NOMO-1 (cell line): ENCODE data around the gene SORD.
"Not testable (repeated sequence)": the region's sequence is repeated elsewhere in the genome, so short reads cannot be mapped to it uniquely, and the experiment has no call there.

Source experiments
- DNase-seq, 2 experiments: peaks; one replicate each; lab custom pipeline; 2025; ENCODE audit not compliant: unreplicated experiment in 2 of 2; lab: John Stamatoyannopoulos, UW

Gene SORD

DNA sequence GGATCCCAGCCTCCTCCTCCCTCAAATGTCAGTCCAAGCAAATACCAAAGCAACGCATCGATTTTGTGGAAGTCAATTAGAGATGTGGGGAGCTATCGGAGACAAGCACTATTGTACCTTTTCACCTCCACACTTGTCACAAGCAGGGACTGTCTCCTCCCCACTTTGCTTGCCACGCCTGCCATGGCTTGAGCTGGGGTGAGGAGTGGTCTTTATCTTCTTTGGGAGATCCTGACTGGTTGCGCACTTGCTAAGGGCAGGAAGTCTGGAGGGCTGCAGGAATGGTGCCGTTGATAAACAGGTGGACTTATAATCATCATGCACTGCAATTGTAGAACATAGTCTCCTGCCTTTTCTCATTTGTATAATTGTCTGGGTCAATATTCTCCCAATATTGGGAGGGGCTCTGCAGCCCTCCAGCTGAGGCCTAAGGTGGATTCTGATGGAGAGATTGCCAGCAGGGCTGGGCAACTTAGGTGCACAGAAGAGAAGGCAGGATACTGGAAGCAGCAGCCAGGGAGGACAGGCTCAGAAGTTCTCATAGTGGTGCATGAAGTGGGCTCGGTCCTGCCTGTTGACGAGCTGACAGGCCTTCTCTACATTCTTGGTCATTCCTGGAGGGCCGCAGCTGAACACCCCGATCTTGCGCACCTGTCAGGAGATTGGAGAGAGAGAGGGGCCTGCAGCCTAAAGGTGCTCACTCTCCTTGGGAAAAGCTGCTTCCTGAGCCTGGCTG, 70.8 kb downstream of the SORD start:
- DNase-seq: no peak

DNA sequence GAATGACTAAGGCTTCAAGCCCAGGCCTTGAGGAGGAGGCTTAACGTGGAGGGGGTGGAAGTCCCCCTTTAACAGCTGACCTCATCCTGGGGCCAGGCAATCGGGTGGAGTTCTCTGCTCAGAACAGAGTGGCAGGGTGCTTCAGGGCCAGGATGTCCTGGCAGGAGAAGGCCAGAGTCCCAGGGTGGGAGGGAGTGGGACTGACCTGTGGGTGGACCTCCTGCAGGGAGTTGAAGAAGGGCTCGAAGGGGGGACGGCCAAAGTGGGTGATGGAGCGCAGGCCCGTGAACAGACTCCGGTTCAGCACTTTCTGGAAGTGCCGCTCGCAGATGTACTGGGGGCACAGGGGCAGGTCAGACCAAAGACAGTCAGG, 71.3 kb downstream of the SORD start:
- no peak for DNase-seq

DNA sequence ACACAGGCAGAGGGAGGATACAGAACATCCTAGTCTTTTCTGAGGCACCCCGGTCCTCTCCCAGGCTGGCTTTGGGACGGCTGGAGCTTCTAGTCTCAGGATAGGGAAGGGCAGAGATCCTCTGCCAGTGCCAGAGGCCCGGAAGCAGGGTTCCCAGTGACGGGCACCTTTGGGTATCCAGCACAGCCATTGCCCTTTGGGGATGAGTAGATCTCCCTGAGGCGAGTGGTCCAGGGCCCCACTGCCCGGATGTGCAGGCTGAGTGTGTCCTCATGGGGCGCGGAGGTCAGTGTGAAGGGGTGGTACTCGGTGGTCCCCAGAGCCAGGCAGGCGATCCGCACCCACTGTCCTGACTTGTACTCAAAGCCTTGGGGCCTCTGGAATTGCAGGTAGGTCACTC, 72.7 kb downstream of the SORD start:
- DNase-seq: no peak

DNA sequence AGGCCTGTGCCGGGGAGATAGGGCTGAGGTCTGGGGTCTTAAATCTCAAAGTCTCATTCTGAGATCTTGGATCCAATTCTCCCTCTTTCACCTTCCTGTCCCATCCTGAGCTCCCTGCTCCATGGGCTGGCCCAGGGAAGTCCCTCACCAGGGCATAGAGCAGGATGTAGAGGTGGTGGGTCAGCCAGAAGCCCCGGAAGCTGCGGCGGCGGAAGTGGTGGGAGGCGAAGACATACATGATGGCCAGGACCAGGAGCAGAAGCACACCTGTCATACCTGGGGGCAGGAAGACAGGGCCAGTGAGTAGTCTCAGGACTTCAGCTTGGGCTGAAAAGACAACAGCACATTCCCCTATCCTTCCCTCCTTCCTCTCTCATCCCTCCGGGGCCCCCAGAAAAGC, 74.5 kb downstream of the SORD start:
- no peak for DNase-seq

DNA sequence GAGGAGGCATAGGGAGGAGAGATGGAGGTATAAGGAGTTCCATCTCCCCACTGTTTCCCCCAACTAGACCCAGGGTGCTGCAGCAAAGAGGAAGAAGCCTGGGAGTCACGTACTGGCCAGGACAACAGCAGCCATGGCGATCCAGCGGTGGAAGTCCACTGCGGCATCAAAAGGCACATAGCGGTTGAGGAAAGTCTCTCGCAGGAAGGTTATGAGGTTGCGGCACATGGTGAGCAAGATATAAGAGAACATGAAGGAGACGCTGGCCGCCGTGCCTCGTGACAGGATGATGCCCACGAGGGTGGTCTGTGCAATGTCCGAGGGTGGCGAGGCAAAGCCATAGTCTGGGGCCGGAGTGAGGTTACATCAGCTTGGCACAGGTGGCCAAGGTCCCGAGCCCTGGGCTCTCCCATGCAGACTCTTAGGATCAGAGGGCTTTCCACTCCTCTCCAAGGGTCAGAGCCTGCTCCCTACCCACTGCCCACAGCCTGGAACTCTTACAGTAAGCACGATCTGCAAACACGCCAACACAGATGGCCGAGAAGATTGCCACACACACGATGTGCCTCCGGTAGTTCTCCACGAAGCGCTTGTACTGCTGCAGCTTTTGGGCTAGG, 76.7 kb downstream of the SORD start:
- no peak for DNase-seq

DNA sequence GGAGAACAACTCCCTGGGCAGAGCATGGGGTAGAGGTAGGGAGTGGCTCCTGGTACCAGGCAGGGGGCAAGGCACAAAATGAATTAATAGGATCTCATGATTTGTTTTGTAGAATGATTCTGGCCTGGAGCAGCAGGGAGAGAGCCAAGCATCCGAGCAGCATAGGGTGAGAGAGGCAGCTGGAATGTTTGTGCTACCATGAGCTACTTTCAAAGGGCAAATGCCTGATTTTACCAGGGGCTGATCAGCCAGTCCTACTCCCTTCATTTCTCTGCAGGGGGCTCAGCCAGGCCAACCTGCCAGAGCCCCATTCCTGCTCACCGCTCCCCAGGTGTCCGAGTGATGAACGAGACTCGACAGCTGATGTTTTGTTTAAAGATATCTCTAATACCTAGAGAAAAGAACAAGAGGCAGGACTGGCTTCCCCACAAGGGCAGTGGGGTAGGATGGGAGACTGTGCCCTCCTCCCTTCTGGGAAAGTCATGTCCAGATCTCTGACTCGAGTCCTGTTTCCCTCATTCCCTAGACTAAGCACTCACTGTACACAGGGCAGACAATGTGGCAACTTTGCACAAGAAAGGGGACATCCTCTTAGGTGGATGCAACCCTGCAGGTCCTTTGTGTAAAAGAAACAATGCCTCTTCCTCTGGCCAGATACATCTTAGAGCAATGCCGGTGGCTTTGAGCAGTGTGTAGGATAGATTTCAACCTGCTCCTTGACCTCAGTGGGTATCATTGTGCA, 78.1 kb downstream of the SORD start:
- DNase-seq: no peak

DNA sequence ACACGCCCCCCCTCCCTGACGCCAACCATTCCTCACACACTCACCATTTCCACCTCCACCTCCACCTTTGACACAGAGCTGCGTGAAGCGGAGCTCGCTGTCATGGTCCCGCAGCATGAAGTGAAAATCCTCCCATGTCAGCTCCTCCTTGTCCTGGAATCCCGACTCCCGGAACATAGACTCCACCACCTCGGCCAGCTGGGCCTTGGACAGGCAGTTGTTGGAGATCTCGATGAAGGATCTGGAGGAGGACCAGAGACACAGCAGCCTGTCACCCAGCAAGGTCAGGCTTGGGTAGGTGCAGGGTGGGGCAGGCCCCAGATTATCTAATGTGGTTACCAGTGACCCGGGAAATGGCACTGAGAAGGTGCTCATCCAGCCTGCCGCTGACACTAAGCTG, 78.8 kb downstream of the SORD start:
- DNase-seq: no peak

DNA sequence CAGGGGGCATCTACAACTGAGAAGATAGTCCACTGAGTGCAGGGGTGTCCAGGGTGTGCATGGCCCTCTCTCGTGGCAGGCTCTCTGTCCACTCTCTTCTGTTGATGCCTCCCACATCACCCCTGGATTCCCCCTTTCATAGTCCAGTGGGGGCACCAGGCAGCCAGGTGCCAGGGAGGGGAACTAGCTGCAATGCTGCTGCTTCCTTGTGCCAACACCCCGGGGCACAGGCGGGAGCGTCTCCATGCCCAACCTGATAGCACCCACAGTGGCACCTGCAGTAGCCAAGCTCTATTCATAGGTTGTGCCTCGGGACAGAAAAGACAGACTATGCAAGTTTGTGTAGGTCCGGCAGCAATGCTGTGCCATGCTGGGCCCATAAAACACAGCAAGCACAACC, 79.2 kb downstream of the SORD start:
- DNase-seq: no peak

DNA sequence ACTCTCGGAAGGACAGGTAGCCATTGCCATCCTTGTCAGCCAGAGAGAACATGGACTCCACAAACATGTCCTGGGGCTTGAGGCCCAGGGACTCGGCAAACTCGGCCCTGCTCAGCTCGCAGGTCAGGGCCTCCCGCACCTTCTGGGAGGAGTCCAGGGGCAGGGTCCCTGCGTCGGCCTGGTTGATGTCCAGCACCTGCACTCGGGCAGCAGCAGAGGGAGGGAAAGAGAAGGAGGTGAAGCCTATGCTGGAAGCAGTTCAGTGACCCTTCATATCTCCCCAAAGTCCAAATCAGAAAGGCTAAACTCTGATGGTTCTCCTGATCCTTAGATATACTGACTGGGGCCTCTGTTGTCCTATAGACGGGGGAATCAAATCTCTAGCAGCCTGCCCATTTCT, 81.2 kb downstream of the SORD start:
- DNase-seq: not testable (repeated sequence)

DNA sequence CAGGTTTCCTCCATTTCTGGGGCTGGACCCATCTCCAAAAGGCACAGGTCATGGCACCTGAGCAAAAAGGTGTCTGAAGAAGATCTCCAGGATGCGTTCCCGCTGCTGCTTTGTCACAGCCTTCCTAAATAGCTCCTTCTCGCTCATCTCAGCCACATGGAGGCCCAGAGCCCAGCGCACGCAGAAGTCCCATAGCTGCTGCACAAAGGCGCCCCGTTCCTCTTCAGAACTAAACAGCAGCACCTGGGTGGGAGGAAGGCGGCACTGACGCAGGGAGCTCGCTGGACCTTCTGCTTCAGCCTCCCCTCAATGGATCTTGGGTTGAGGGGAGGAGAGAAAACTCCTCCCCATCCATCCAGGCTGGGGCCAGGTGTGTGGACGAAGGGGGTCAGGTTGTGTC, 82.6 kb downstream of the SORD start:
- no peak for DNase-seq

DNA sequence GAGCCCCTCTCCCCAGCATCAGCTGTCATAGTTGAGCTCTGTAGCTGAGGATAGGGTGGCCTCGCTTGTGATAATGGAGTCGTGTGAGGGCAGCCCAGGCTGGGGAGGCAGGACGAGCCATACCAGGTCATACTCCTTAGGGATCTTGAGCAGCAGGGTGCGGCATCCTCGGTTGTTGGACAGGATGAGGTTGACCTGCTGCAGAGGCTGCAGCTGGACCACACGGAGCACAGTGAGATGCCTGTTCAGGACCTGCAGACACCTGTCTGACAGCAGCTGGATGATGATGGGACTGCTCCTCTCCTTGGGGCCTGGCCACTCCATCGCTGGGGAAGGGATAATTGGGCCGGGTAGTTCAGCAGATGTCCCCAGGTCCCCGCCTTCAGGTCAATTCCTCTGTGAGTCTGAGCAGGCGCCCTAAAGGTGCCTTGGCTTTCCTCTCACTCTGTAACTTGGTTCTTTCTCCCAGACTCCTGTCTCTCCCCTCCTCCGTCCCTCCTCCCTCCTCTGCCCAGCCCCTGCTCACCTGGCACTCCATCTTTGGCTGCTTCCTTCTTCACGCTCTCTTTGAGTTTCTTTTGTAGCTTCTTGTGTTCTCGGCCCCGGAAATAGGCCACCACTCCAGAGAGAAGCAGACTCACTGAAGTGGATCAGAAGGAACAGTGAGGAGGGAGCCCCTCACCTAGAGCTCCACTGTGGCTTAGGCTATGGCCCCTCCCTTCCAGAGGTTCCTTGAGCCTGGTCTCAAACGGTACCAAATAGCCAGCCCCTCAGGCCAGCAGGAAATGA, 83.2 kb downstream of the SORD start:
- no peak for DNase-seq

DNA sequence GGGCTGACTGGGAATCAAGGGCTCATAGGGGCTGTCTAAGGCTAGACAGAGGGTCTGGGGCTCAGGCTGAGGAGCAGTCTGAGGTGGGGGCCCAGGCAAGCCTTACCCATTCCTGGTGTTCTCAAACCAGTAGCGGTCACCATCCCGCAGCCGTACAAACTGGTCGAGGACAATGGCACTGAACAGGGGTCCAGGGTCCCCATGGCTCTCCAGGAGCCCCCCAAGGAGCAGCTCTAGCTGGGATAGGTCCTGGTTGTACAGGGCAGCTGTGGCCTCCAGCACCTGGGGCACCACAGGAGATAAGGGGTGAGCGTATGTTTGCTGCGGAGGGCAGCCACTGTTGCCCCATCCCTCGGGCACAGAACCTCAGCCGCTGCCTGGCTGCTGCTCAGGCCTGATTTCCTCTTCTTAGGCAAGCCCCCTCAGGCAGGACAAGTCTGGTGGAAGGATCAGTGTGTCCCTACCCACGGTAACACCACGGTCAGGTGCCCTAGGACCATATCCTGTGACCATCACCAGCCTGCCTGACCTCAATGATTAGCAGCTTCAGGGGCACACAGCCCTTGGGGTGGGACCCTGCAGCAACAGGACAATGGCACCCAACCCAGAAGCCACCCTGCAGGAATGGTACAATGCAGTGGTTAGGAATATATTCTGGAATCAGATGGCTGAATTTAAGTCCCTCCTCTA, 85.1 kb downstream of the SORD start:
- DNase-seq: no peak

DNA sequence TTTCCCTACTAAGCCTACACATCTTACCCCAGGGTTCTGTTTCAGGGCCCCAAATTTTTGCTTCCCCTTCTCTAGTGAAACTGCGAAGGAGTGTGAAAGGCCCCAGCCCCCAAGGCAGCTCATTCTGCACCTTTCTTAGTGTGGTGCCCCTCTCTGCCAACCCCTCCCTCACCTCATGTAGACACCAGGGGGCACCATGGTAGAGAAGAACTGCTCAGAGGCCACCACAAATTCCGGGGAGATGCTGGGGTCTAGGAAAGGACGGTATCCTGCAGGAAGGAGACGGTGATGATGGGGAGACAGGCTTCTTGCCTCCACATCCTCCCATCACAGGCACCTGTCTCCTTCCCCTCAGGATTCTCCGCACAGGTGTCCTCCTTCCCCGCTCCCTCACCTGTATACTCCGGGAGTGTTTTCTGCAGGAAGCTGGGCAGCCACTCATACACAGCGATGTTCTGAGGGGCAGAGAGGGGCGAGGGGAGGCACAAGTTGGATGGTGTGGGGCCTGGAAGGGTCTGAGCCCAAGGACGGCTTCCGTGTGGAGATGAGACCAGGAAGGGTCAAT, 87.3 kb downstream of the SORD start:
- no peak for DNase-seq

DNA sequence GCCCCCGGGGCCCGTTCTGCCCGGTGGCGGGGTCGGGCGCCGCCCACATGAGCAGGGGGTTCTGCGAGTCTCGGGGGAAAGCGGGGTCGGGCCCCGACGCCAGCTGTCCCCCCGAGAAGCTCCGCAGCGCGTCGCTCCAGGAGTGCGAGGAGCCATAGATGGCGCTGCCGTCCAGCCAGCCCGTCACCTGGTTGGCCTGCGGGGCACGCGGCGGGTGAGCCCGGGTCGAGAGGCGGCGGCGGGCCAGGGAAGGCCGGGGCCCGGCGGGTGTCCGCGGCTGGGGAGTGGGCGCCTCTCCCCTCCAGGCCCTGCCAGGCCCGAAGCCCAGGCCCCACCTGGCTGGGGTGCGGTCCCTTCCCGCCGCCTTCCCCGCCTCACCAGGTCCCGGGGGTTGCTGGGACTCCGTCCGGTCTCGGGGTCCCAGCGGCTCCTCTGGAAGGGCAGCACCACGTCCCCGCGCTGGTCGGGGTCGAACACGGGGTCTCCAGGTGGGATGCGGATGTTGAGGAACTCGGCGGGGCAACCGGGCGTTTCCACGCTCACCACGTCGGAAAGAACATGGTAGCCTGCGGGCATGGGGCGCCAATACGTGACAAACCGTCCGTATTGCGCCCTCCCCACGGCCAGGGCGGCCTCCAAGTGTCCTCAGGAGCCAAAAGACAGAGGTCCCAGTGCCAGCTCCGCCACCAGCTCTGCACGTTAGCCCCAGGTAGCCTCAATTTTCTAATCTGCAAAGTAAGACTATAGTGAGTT, 88.6 kb downstream of the SORD start:
- no peak for DNase-seq

DNA sequence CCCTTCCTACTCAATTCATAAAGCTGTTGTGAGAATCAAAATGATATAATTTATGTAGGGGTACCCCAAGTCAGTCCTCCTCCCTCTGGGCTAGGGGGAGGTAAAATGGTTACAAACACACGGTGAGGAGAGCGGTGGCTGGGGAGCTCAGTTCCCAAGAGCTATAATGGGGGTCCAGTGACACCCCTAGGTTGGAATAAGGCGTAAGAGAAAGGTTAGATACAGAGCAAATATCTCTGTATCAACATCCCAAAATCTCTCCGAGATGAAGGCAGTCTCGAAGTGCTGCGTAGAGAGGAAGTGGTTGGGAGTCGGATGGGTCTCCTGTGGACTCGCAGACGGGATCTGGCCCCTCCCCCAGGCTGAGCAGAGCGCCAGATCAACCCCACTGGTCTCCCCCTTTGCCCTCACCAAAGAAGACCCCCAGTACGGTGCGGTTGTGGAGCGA, 89.2 kb downstream of the SORD start:
- DNase-seq: no peak

DNA sequence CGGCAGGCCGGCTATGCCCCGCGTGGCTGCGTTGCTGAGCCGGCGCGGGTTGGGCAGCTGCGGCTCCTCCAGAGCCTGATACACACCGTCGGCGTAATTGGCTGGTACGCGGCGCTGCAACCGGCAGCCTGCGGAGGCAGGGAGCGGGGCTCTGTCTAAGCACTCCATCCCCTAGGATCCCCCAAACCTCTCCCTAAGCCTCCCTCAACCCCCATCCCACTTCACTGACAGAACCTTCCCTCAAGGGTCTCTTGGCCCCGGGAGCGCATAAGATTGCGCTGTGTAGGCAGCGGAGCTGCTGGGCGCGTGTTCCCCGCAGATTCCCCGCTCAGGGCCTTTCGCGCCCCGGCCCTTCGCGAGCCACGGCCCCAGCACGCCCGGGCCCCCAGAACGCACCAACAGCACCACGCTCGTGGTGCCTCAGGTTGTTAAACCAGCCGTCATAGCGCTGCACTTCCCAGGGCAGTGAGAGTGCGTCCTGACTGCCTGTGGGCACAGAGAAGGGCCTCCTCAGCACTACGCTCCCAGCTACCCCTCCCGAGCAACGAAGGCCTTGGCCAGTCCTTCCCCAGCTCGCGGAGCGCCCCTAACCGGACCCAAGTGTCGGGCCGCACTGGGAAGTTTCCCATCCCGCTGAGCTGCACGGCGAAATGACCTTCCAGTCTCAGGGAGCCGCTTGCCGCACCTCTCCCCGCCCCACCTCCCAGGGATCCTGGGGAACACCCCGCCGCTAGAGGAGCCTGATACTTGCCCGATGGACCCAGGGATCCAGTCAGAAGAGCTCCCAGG, 89.8 kb downstream of the SORD start:
- DNase-seq: no peak

DNA sequence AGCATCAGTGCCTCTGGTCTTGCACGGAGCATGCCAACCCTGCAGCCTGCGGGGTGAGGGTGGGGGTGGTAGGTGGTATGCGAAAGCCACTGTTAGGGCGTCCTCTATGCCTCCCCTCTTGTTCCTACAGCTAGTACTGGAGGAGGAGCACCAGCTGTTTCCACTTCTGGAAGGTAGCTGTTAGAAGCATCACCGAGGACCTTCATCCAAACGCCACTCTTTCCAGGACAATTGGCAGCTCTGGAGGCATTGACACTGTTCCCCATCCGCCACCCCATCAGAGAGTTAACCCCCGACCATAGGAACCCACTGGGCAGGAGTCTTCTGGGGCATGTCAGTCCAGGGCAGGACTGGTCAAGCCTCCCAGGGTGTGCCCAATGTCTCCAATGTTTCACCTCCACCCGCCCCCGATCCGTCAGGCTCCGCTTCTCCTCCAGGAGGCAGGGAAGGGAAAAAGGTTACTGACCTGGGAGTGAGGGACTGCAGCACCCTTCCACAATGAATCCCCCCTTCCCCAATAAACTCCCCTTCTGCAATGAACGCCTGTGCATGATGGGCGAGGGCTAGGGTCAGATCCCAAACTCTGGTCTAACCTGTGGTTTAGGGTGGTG, 90.5 kb downstream of the SORD start:
- no peak for DNase-seq

DNA sequence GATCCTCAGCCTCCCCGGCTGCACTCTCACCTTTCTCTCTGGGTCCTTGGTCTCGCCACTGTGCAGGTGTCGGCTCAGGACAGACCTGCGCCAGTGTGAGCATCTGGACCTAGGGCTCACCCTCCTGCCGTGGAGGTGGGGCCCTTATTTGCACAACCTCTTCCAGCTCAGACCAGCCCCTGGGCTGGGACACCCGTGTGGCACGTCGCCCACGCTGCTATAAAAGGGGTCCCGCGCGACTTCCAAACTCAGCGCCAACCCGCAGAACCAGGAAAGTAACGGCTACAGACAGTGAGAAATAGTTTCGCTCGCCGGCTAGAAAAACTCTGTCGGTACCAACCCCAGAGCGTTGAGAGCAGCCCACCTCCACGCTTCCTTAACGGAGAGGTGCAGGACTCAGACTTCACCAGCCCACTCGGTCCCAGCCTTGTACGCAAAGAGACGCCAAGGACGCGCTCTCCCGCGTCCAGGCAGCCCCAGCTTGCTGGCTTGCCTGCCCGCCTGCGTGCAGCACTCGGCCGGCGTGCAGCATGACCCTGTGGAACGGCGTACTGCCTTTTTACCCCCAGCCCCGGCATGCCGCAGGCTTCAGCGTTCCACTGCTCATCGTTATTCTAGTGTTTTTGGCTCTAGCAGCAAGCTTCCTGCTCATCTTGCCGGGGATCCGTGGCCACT, 91.2 kb downstream of the SORD start, which contains the start of the genes DUOX2 and DUOXA2:
DUOX2 (minus strand) TSS at position 97 of the 675 bp plus-strand sequence. CDS start 761 bp downstream, outside the sequence.
DUOXA2 (plus strand) TSS at position 251 of the 675 bp plus-strand sequence; CDS start at position 531, 280 bp downstream.
- no peak for DNase-seq
